GM18909 (cell line): ENCODE data around the gene KPNA5.
A peak's percentile ranks its signal among the peaks of the same experiment; 100 is the strongest.
"Not testable (repeated sequence)": the region's sequence is repeated elsewhere in the genome, so short reads cannot be mapped to it uniquely, and the experiment has no call there.

Source experiments
- ATAC-seq: cut with Tn5 transposase; IDR thresholded peaks from one replicate; pipeline ENCODE4 v1.9.1; 2021; ENCODE audit warnings: mild to moderate bottlenecking; ENCODE audit not compliant: unreplicated experiment, poor library complexity

KPNA5 gene

DNA sequence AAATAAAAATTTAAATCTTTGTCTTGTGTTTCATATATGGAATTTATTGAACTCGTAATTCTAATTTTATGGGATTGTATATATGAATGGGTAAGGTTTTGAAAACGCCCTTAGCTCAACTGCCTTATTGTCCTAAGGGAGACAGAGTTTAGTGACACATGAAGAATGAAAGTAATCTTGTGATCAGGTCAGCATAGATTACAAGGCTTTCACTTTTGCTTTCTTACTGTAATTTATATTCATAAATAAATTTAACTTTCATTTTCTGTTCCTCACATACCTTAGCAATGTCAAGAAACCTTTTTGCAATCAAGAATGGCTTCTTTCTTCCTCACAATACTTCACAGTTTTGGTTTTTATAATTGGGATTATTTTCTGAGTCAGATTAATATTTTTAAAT, 14.4 kb downstream of the KPNA5 start:
- peak; percentile 94 for ATAC-seq

- peak; percentile 70 for ATAC-seq
Observed at GRCh38 chr6:116697480-116697879, 16.5 kb downstream of the KPNA5 start.

GRCh38 chr6:116703888-116704287, 22.9 kb downstream of the KPNA5 start:
- not testable (repeated sequence) for ATAC-seq

DNA sequence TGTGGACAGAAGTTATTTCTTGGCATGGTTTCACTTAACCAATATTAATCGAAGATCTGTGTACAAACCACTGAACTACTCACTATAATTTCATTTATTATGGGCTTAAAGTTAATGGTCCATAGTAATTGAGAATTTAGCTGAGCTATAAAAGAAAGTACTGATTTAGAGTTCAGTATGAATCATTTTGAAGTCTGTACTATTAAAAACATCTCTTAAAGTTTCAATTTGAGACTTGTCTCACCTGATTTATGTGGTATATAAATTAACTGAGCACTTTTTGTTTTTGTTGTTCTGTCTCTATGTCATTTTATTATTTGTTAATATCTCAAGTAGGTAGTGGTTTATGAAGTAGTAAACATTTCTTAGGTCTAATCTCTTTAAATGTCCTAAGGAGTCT, 24.9 kb downstream of the KPNA5 start:
- ATAC-seq = no peak

GRCh38 chr6:116714296-116714695, 33.3 kb downstream of the KPNA5 start:
- no peak for ATAC-seq

DNA sequence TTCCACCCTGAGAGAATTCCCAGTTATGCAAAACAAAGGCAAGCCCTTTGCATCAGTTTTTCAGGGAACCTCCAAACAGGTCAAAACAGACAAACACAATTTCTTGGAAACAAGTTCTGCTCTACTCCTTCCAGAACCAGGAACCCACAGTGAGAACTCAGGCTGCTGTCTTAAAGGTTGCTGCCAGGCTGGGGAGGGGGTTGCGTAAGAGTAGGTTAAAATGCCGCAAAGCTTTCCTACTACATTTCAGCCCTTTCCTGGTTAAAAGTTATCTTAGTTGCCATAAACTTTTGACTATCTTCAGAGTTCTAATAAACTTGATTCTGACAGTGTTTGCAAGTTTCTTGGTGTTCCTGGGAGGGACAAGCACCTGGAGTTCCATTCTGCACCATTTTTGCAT, 33.8 kb downstream of the KPNA5 start:
- no peak for ATAC-seq

GRCh38 chr6:116726947-116727346, 45.9 kb downstream of the KPNA5 start:
- no peak for ATAC-seq

DNA sequence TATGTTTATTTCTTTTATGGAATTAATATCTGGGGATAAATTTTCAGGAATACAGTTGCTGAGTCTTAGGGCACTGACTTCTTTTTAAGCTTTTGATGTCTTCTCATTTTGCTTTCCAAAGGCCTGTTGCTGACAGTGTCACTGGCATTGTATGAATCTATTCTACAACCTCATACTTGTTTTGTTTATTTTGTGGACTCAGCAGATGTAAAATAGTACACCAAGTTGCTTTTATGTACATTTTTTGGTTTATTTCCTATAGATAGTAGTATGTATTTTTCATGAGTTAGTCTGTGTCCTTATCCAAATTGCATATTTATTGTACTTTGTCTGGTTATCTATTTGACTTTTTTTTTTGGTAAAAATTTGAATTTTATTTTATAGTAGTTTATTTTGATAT, 49.5 kb downstream of the KPNA5 start:
- ATAC-seq = no peak

DNA sequence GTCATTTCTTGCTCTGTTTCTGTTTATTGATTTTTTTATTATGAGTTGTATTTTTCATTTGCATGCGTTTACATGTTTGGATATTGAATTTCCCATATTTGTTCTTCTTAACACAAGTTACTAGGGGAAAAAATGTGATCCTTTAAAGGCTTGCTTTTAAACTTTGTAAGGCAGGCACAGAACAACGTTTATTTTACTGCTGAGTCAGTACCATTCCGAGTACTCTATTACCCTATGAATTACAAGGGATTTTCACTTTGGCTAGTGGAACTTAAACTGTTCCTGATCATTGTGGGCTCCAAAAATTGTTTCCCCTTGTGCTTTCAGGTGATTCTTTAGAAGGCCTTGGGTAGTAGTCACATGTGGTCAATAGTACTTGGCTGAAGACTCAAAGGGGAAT, 56.0 kb downstream of the KPNA5 start:
- ATAC-seq = no peak

DNA sequence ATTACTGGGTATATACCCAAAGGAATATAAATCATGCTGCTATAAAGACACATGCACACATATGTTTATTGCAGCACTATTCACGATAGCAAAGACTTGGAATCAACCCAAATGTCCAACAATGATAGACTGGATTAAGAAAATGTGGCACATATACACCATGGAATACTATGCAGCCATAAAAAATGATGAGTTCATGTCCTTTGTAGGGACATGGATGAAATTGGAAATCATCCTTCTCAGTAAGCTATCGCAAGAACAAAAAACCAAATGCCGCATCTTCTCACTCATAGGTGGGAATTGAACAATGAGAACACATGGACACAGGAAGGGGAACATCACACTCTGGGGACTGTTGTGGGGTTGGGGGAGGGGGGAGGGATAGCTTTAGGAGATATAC, 59.5 kb downstream of the KPNA5 start:
- ATAC-seq = not testable (repeated sequence)

DNA sequence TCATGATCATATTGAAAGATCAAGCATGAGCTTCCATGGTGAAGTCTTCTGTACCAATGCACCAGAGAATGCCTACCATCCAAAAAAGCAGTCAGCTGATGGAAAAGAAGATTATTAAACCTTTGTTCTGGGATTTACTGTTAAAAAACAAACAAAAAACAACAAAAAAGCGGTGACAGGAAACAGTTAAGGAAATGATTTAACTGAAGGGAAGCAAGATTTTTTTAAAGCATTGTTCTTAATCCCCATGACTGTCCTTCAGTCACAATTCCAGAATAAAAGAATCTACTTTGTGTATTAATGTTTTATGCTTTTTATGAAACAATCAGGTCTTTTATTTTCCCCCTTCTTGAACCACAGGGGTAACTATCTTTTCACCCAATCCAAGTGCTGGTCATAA, 60.6 kb downstream of the KPNA5 start:
- ATAC-seq = no peak

DNA sequence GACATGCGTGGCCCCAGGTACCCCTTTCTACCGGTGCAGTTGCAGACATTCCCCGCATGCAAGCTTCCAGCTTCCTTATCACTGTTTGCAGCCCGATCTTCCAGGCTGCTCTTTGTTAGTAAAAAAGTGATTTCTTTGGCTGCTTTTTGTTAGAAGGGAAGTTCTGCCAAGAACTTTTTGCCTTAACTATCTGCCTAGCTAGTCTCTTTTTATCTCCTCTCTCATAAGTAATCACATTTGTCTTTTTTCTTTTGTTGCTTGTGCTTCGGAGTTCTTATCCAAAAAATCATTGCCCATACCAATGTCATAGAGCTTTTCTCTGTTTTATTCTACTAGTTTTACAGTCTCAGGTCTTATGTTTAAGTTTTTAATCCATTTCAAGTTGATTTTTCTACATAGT, 64.2 kb downstream of the KPNA5 start:
- no peak for ATAC-seq

DNA sequence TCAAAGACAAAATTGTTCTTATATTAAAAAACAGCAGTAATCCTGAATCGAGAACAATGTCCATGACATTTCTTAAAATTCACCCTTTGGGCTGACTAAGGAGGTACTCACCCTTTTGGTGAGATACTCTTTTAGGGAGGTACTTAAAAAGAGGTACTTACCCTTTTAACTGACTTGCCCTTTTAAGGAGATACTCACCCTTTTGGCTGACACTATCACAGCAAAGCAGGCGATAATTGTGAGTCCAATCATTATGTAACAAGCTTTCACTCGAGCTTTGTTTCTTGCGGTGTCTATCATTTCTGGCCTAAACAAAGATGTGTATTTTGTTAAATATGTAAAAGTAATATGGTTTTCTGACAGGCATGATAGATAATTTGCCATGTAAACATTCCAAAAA, 80.8 kb downstream of the KPNA5 start:
- ATAC-seq = no peak

DNA sequence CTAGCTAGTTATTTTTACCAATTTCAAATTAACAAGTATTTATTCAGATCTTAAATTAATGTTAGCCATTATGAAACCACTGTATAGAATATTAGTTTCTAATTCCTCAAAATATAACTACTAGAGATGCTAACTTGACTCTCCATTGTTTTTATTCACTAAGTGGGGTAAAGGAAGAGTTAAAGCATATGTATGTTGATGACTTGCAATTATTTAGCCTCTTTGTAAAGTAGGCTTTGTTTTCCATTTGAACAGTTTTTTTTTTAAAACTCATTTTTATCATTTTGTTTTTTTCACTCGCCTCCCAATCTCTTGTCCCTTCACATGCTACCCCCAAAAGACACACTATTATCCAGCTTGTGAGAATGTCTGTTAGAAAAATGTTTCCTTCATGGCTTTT, 81.2 kb downstream of the KPNA5 start:
- ATAC-seq = no peak

- ATAC-seq = no peak
Observed at GRCh38 chr6:116763048-116763447, 82.0 kb downstream of the KPNA5 start.

DNA sequence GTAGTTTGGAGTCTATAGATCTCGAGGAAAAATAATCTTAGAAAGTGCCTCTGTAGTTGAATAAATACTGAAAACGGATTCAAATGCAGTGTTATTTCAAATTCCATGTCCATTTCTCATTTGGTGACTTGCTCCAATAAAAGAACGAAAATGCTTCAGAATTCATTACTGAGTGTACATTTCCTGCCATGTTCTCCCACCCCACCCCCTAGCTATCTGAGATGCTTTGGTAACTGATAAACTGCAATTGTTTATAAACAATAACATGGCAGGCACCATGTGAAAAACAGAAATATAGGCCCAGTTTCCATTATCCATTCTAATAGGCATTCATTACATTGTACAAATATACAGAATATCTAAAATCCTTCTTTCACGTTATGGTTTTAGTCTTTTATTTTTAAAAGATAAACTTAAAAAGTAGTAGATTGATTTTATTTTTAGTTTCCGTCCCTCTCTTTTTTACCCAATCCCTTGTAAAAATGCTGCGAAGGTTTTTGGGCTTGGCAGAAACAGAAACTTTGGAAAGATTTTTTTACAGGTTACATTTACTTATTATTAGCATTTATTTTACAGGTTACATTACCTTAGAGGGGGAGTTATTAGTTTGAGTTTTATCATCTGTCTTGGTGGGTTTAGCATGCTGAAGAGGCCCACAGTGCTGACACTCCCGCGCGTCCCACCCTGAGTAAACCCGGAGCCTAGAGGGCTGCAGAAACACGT, 83.1 kb downstream of the KPNA5 start:
- ATAC-seq = no peak

DNA sequence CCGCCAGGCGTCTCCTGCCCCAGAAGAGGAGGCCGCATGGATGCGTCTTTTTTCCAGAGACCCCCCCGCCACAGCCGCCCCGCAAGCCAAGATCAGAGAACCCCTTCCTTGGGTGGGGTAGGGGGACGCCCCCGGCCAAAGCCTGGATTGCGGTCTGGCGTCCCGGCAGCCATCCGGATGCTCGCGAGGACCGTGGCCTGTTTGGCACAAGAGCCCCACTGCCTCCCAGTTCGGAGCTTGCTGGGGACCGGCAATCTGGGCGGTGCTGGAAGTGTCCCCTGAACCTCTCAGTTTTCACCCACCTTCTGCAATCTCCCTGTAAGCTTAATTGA, 83.6 kb downstream of the KPNA5 start:
- no peak for ATAC-seq

DNA sequence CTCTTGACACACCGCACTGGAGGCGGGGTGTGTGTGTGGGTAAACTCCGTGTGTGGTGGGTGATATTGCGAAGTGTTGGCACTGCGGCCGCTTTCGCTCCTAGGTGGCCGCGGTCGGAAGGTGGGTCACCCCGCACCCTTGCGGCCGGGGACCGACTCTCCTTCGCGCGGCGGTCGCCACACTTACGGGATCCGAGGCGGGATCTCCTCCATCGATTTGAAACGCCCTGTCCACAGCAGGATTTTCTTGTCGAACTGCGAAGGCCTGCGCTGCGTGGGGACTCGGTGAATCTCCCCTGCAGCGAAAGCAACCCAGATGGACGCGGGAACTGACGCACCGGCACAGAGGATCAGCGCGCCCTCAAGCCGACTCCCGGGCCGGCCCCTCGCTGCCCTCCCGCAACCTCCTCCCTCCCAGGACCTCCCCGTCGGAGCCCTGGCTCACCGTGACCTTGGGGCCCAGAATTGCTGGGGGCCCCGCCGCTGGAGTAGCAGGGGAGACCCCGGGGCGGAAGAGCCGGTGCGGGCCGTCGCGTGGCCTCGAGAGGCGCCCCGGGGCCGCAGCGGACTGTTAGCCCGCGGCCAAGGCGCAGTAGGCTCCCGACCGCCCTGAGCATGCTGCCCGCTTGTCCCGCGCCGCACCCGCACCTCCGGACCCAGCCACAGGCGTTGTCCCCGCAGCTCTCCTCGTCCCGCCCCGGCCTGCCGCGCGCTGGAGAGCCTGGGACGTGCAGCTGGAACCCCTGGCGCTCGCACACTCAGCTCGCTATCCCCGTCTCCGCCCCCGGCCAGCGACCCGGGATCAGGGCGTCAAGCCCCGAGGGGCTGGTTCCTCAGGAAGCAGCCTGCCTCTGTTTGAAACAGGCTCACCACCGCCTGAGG, 84.2 kb downstream of the KPNA5 start, which contains the start of gene FAM162B:
Gene FAM162B, minus strand, starts transcription at position 759 of the 881 bp plus-strand sequence. Its CDS starts 143 bp downstream, at position 616.
- peak; percentile 46 for ATAC-seq

DNA sequence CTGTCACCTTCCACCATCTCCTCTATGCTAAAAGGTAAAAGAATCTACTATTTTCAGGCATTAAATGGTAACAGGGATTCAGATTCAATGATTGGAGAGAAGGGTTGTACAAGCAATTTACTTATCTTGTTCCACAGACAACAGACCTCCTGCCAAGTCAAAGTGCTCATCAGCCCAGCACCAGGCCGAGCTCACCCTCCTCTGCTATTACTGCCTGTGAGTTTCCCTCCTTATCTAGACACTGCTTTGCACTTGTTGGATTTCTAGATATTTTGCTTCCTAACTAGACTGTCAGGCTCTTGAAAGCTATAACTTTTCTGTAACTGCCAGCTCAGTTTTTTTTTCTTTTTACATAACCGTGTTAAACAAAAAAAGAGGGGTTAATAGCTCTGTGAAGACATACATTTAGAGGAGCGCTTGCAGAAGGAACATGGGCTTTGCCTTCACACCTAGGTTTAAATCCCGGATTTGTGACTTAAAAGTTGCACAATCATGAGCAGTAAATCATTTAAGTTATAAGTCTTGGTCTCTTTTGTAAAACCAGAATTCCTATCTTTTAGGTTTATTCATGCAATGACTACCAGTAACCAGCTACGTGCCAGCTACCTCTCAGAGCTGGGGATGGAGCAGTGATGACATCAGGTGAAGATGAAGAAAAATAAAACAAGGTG, 85.6 kb downstream of the KPNA5 start:
- no peak for ATAC-seq

DNA sequence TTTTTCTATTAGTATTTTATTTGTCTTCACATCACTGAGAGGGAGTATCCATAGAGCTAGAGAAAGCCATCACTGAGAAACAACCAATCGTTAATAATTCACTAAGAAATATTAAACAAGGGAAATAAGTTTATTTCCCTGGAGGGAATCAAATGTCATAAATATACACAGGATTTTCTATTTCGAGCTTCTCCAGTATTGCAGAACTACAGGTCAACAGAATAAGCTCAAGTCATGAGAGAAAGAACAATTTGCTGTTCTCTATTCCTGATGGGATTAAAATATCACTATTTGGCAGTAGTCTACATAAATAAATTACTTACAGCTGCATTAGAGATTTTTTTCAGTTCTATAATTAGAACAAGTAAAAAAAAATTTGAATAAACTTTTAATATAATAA, 86.7 kb downstream of the KPNA5 start:
- no peak for ATAC-seq

DNA sequence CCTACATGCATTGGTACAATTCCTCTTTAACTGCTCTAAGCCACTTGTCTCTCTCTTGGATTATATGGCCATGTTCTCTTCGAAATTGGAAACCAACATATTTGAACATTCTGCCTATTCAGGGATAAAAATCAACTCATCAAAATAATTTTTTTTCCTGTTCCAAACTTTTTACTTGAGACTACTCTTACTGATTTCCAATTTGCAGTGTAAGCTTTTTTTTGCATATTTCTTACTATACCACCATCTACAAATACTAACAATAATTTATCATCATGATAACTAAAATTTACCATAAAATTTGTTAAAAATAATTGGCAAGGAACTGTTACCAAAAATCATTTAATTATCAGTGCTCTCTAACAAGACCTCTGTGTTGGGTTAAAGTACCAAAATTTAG, 91.4 kb downstream of the KPNA5 start:
- no peak for ATAC-seq
